Thyroid gland (tissue), 4 donors: Measurements from ENCODE around the gene COMT.

Experiments
- POLR2A ChIP-seq, 2 donors: fragments of 450-650 bp; IDR thresholded peaks; one replicate each; pipeline ENCODE4 v1.6.1; 2017; ENCODE audit warnings: antibody characterized with exemption in 2 of 2, mild to moderate bottlenecking in 2 of 2, moderate library complexity in 1 of 2
- TF ChIP-seq, protein P1 (sequence below), 6 experiments: fragments of 200-600 bp in 3 of 6; fragments of 450-650 bp in 3 of 6; sonication (generic) in 3 of 6; IDR thresholded peaks; one replicate each; pipeline ENCODE4 v1.5.1; 2016 to 2019; ENCODE audit warnings: antibody characterized with exemption in 6 of 6, mild to moderate bottlenecking in 2 of 6, inconsistent platforms in 1 of 6, moderate library complexity in 1 of 6

DNA sequence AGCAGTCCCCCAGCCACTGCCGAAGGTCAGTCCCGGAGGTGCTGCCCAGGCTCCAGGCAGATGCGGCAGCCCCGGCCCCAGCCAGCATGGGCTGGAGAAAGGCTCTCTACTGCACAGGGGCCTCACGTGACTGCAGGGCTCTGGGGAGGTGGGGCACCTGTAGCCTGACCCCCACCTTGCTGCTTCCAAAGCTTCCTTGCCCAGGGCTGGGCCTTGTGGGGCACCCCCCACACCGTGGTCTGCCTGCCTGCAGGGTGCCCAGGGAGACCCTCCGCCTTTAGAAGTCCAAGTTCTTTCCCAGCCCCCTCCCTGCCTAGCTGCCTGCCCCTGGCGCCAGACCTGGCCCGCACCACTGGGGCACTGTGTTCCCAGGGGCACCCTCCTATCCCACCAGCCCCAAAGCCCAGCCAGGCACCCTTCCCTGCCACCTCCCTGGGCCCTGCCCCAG is 28.5 kb downstream of the COMT start:
- no peak for TF ChIP-seq POLR2A (IDR thresholded peaks at IDR 0.05)
- TF ChIP-seq, protein P1, sequence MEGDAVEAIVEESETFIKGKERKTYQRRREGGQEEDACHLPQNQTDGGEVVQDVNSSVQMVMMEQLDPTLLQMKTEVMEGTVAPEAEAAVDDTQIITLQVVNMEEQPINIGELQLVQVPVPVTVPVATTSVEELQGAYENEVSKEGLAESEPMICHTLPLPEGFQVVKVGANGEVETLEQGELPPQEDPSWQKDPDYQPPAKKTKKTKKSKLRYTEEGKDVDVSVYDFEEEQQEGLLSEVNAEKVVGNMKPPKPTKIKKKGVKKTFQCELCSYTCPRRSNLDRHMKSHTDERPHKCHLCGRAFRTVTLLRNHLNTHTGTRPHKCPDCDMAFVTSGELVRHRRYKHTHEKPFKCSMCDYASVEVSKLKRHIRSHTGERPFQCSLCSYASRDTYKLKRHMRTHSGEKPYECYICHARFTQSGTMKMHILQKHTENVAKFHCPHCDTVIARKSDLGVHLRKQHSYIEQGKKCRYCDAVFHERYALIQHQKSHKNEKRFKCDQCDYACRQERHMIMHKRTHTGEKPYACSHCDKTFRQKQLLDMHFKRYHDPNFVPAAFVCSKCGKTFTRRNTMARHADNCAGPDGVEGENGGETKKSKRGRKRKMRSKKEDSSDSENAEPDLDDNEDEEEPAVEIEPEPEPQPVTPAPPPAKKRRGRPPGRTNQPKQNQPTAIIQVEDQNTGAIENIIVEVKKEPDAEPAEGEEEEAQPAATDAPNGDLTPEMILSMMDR (IDR thresholded peaks at IDR 0.05): no peak
